Measurements from ENCODE around the gene PIAS4. TPM values are rescaled to one million over a fixed set of nuclear protein-coding genes. Genes with fewer than 3 reads are reported as not detected.

The PIAS4 gene
- total RNA-seq, 2 experiments from 2014 or later = 22.5 to 24.4 TPM

DNA sequence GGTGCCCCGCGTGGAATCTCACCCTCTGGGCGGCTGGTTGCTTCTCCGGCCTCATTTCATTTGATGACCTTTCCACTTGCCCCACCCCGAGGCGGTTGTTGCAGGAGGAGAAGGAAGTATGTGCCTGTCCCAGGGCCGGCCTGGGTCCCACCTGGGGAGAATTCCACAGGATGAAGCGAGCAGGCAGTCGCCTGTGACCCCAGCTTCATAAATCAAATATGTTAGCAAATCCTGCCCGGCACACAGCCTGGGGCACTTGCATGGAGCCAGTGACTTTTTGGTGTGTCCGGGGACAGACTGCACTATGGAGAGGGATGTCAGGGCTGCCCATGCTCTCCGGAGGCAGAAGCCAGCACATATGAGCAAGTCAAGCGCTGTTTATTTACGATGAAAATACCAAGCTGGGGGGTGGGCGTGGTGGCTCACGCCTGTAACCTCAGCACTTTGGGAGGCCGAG is 78.9 kb downstream of the PIAS4 start:
- Mint-ChIP-seq H3K36me3 (peaks cover 2% of the 10 kb centered on the region), H3K27me3 (no peaks in the 10 kb centered on the region), H3K4me3 (no peak overlapping the region), H3K4me1 (ENCODE audit: low read depth) (peaks cover 59% of the 10 kb centered on the region), H3K27ac (peak overlapping the region; percentile 25), H3K9me3 (no peaks in the 10 kb centered on the region)
- POLR2A ChIA-PET = interaction anchor here (0.6 kb wide), 1 partner anchor 90 kb away, joined by 3 read pairs; no protein-coding TSS in a partner anchor
- intact Hi-C loops (cut with micrococcal nuclease) = no loop called here
- CTCF ChIA-PET = interaction anchor here (2.0 kb wide), 1 partner anchor 54 kb away, joined by 4 read pairs; no protein-coding TSS in a partner anchor
- no peak for DNase-seq

DNA sequence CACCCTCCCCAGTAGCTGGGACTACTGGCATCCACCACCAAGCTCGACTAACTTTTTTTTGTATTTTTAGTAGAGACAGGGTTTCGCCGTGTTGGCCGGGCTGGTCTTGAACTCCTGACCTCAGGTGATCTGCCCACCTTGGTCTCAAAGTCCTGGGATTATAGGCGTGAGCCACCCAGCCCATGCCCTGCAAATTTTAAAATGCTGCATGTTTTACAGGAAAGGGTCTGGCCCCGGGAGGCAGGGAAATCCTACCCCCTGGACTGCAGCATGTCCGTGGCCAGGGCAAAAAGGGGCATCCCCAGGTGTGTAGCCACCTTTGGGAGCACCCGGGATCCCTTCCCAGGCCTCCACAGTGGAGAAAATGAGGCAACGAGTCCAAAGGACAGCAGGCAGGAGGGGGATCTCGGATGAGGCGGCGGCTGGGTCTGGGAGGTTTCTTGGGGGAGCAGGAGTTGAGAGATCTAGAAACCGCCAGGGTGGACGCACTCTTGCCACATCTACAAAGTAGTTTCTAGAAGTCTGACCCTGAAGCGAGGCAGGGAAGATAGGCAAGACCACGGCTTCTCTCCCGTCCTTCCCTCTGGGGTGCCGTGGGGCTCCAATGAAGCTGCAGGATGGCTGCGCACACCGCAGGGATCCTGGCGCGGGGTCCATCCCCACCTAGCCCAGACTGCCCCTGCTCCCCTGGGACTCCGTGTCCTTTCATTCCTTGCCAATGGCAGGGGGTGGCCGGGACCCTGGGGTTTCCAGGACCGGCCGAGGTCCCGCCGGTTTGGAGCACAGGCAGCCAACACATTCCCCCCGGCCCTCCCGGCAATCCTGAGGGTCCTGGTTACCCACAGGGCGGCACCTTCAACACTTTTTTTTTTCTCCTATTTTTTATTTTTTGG is 80.5 kb downstream of the PIAS4 start:
- peak overlapping the region; percentile 18 for H3K27ac Mint-ChIP-seq
- intact Hi-C loops (cut with micrococcal nuclease) = no loop called here
- H3K4me1 Mint-ChIP-seq (ENCODE audit: low read depth) = peaks cover 56% of the 10 kb centered on the region
- ChIA-PET POLR2A (interaction anchor here (1.3 kb wide), 1 partner anchor 11 kb away, joined by 4 read pairs; no protein-coding TSS in a partner anchor), CTCF (interaction anchor here (2.0 kb wide), 1 partner anchor 52 kb away, joined by 4 read pairs; no protein-coding TSS in a partner anchor)
- peaks cover 4% of the 10 kb centered on the region for H3K36me3 Mint-ChIP-seq
- DNase-seq = no peak
- H3K4me3 Mint-ChIP-seq = no peak overlapping the region
- H3K27me3 Mint-ChIP-seq = no peaks in the 10 kb centered on the region
- H3K9me3 Mint-ChIP-seq = no peaks in the 10 kb centered on the region

DNA sequence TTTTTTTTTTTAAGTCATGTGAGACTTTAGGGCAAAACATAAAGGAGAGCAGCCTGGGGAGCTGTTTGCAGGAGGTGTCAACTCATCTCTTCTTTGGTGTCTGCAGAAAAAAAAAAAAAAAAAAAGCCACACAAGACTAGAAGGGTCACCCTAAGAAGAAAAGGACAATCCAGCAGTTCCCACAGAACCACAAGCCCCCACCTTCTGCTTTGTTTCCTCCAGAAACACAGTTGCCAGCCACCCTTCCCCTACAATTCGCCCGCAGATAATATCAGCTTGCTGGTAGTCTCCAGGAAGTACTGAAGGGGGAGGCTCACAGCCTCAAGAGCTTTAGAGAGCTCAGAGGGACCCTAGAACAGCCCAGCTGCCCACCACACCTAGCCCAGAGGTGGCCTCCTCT is 81.4 kb downstream of the PIAS4 start:
- H3K4me3 Mint-ChIP-seq = peak overlapping the region; percentile 67
- CTCF ChIA-PET = interaction anchor here (0.6 kb wide), 1 partner anchor 35 kb away, joined by 3 read pairs; no protein-coding TSS in a partner anchor
- H3K36me3 Mint-ChIP-seq = peaks cover 8% of the 10 kb centered on the region
- POLR2A ChIA-PET = interaction anchor here (0.6 to 0.7 kb wide), 3 partner anchors 51 to 480 kb away, joined by 3 read pairs; no protein-coding TSS in a partner anchor
- intact Hi-C loops (cut with micrococcal nuclease) = no loop called here
- peak; percentile 43 for DNase-seq
- no peaks in the 10 kb centered on the region for H3K9me3 Mint-ChIP-seq
- H3K4me1 Mint-ChIP-seq (ENCODE audit: low read depth) = peaks cover 49% of the 10 kb centered on the region
- H3K27ac Mint-ChIP-seq = peak overlapping the region; percentile 86
- H3K27me3 Mint-ChIP-seq = no peaks in the 10 kb centered on the region

Small RNA genes within 50 kb of the gene (microRNA-seq; reads per million reads assigned to microRNA genes)
- not detected for gene MIR637 (ENCODE audit: borderline microRNAs expressed, borderline number of aligned reads, borderline replicate concordance)

Other genes with a start within 250 kb of the PIAS4 start
- 10 to 100 TPM; 38.2 to 41.8 TPM for gene APBA3, start 246.0 kb upstream of the PIAS4 start, total RNA-seq
- gene MRPL54, start 245.1 kb upstream of the PIAS4 start, total RNA-seq = 10 to 100 TPM; 63.2 to 65.2 TPM
- not detected for gene RAX2, start 235.5 kb upstream of the PIAS4 start, total RNA-seq
- gene MATK, start 221.4 kb upstream of the PIAS4 start, total RNA-seq = 10 to 100 TPM; 24.4 to 25.2 TPM
- under 1 TPM; 0.33 to 0.58 TPM for gene ZFR2, start 138.7 kb upstream of the PIAS4 start, total RNA-seq
- gene ATCAY, start 127.1 kb upstream of the PIAS4 start, total RNA-seq = not detected
- gene NMRK2, start 74.7 kb upstream of the PIAS4 start, total RNA-seq = not detected
- 10 to 100 TPM; 32.4 to 33.3 TPM for gene DAPK3, start 36.6 kb upstream of the PIAS4 start, total RNA-seq
- 1,000 to 10,000 TPM; 3,113 to 3,225 TPM for gene EEF2, start 22.3 kb upstream of the PIAS4 start, total RNA-seq
- gene ZBTB7A, start 59.2 kb downstream of the PIAS4 start, total RNA-seq = 10 to 100 TPM; 31.0 to 32.5 TPM
- gene MAP2K2, start 116.4 kb downstream of the PIAS4 start, total RNA-seq = 100 to 1,000 TPM; 128 to 129 TPM
- not detected for gene CREB3L3, start 145.9 kb downstream of the PIAS4 start, total RNA-seq
- 10 to 100 TPM; 28.0 to 29.7 TPM for gene SIRT6, start 174.8 kb downstream of the PIAS4 start, total RNA-seq
- 1 to 10 TPM; 1.7 to 1.8 TPM for gene ANKRD24, start 175.0 kb downstream of the PIAS4 start, total RNA-seq
- gene EBI3, start 221.8 kb downstream of the PIAS4 start, total RNA-seq = 10 to 100 TPM; 11.0 to 14.2 TPM
- 10 to 100 TPM; 24.0 to 25.5 TPM for gene YJU2, start 239.3 kb downstream of the PIAS4 start, total RNA-seq

Data from activated CD4-positive, alpha-beta memory T cell treated with anti-CD3 and anti-CD28 coated beads for 36 hours (primary cell).